GM12878 (cell line): ENCODE results near the gene SPANXN2. TPM values are rescaled to one million over a fixed set of nuclear protein-coding genes. Genes with fewer than 3 reads are reported as not detected.

Experiments
- ATAC-seq: fragments of 200-7000 bp; cut with Tn5 transposase; 3 replicates; pipeline ENCODE4 v1.9.1; 2020; ENCODE audit warnings: mild to moderate bottlenecking, moderate library complexity
- BruUV-seq: library from RNA; stranded (reverse); fragments of 400-500 nt; replicated peaks from 2 replicates; lab custom pipeline; 2021; lab: Mats Ljungman, UMichigan
- CTCF ChIA-PET: fragments of 300-600 bp; sonication (Branson Sonifier 250); formaldehyde crosslinking; extraction: SDS; loops from one replicate; lab custom pipeline; 2021; ENCODE audit warnings: inconsistent platforms; lab: Yijun Ruan, JAX
- POLR2A ChIA-PET: fragments of 350-600 bp; formaldehyde crosslinking; extraction: SDS; loops from one replicate; lab custom pipeline; 2021; ENCODE audit warnings: inconsistent platforms; lab: Charles Lee
- RAD21 ChIA-PET: fragments of 300-600 bp; sonication (Branson Sonifier 250); formaldehyde crosslinking; loops from one replicate; lab custom pipeline; 2023; ENCODE audit warnings: antibody characterized with exemption; ENCODE audit not compliant: unreplicated experiment; lab: Charles Lee
- SMC1A ChIA-PET: fragments of 300-600 bp; sonication (Branson Sonifier 250); formaldehyde crosslinking; loops from one replicate; lab custom pipeline; 2023; ENCODE audit not compliant: unreplicated experiment, uncharacterized antibody; lab: Charles Lee
- DNase-seq: peaks from one replicate; pipeline ENCODE4 v3.0.0-alpha.2; 2011; ENCODE audit warnings: low read depth, low spot score
- FAIRE-seq: peaks from 3 replicates; lab custom pipeline; 2011; peaks lifted over from hg19 to GRCh38; lab: Jason Lieb, UNC
- H2AFZ ChIP-seq: 2 replicates; pipeline ENCODE4 v1.6.0; 2011; ENCODE audit warnings: low read depth, low read length, control low read depth; ENCODE audit not compliant: control insufficient read depth
- H3K27ac ChIP-seq: 2 replicates; pipeline ENCODE4 v1.5.1; 2011; ENCODE audit warnings: control low read depth; ENCODE audit not compliant: control insufficient read depth, insufficient read depth
- H3K27me3 ChIP-seq, 2 experiments: replicated peaks in 1 of 2; 2 replicates each; pipeline versions ENCODE4 v1.6.0 to v1.6.1; 2011; ENCODE audit warnings: low read length in 1 of 2; ENCODE audit not compliant: control insufficient read depth in 2 of 2, insufficient read depth in 2 of 2
- H3K36me3 ChIP-seq, 2 experiments: 2 replicates each; pipeline ENCODE4 v1.5.1; 2011; ENCODE audit warnings: low read length in 1 of 2; ENCODE audit not compliant: control insufficient read depth in 2 of 2, insufficient read depth in 2 of 2
- H3K4me1 ChIP-seq: 2 replicates; pipeline ENCODE4 v1.6.1; 2011; ENCODE audit warnings: mild to moderate bottlenecking, low read length, moderate library complexity, mixed read lengths; ENCODE audit not compliant: control insufficient read depth, insufficient read depth
- H3K4me2 ChIP-seq: 2 replicates; pipeline ENCODE4 v1.6.0; 2011; ENCODE audit warnings: control low read depth; ENCODE audit not compliant: control insufficient read depth, insufficient read depth
- H3K4me3 ChIP-seq: fragments of 200-600 bp; sonication (generic); 2 replicates; pipeline ENCODE4 v1.5.1; 2016
- H3K79me2 ChIP-seq: 2 replicates; pipeline ENCODE4 v1.6.0; 2011; ENCODE audit warnings: low read length; ENCODE audit not compliant: control insufficient read depth, insufficient read depth
- H3K9ac ChIP-seq: 2 replicates; pipeline ENCODE4 v1.8.0; 2011; ENCODE audit warnings: low read length, control low read depth, mixed read lengths; ENCODE audit not compliant: control insufficient read depth, insufficient read depth
- H3K9me3 ChIP-seq: replicated peaks from 3 replicates; pipeline ENCODE4 v1.5.1; 2011; ENCODE audit warnings: mild to moderate bottlenecking, low read length; ENCODE audit not compliant: control insufficient read depth, insufficient read depth
- H4K20me1 ChIP-seq: 2 replicates; pipeline ENCODE4 v1.6.0; 2011; ENCODE audit not compliant: control insufficient read depth, insufficient read depth
- CHD4 ChIP-seq: fragments of 200-600 bp; sonication (generic); IDR thresholded peaks from 2 replicates; pipeline ENCODE4 v1.6.1; 2016; ENCODE audit warnings: mild to moderate bottlenecking
- EGR1 ChIP-seq, 2 experiments: IDR thresholded peaks; 1 replicate in 1 of 2; 2 replicates in 1 of 2; pipeline ENCODE4 v1.6.1; 2011 to 2012; ENCODE audit warnings: low read depth in 2 of 2, low read length in 2 of 2, borderline replicate concordance in 1 of 2, mild to moderate bottlenecking in 1 of 2, moderate library complexity in 1 of 2
- PAX5 ChIP-seq: IDR thresholded peaks from 2 replicates; pipeline ENCODE4 v1.6.1; 2011; ENCODE audit warnings: low read depth, low read length, borderline replicate concordance
- POLR2AphosphoS2 ChIP-seq: IDR thresholded peaks from 2 replicates; pipeline ENCODE4 v1.6.1; 2011; ENCODE audit warnings: low read depth, mild to moderate bottlenecking, low read length, improper control_type of control experiment, moderate library complexity
- TARDBP ChIP-seq: IDR thresholded peaks from 2 replicates; pipeline ENCODE4 v1.6.1; 2016; ENCODE audit warnings: borderline replicate concordance
- WRNIP1 ChIP-seq: IDR thresholded peaks from 2 replicates; pipeline ENCODE4 v1.6.1; 2011; ENCODE audit warnings: low read depth, low read length, improper control_type of control experiment, borderline replicate concordance
- WGBS: methylation state at CpG from one replicate; pipeline ENCODE4 v1.1.6; 2016; ENCODE audit warnings: low lambda C conversion rate; ENCODE audit not compliant: insufficient replicate concordance, insufficient coverage; ENCODE audit errors: missing lambda C conversion rate; 5-methylcytosine and 5-hydroxymethylcytosine counted together
- in situ Hi-C: fragments of 300-500 bp; cut with MboI; formaldehyde crosslinking; loops from 9 replicates; pipeline ENCODE4 v1.14.3; 2018; ENCODE audit warnings: mixed read lengths
- intact Hi-C: fragments of 100-400 bp; cut with micrococcal nuclease; formaldehyde crosslinking; loops from one replicate; pipeline ENCODE4 v1.14.2; 2022; ENCODE audit not compliant: unreplicated experiment
- polyA plus RNA-seq, 11 experiments: library from polyadenylated mRNA; depleted of rRNA in 4 of 11; unstranded in 6 of 11; stranded (reverse) in 5 of 11; fragments of >200 nt; fragmentation: Nextera tagmentation in 4 of 11; fragmentation: Illumina TruSeq in 1 of 11; extraction: Ambion mirVana in 4 of 11; extraction: Trizol in 1 of 11; gene quantifications; 1 replicate in 1 of 11; 2 replicates in 10 of 11; pipeline versions ENCODE4 v1.2.1 to v1.2.3, GENCODE V29; 2011 to 2016; ENCODE audit warnings: inconsistent platforms in 2 of 11, missing spikeins in 2 of 11, low read depth in 1 of 11
- total RNA-seq, 4 experiments: library from RNA; depleted of rRNA in 3 of 4; stranded (reverse); fragments of >200 nt in 3 of 4; fragmentation: Illumina TruSeq in 1 of 4; extraction: Trizol in 1 of 4; gene quantifications; 2 replicates each; pipeline versions ENCODE4 v1.2.1 to v1.2.3, GENCODE V29; 2013 to 2021
- TF ChIP-seq, protein P1 (sequence below), 3 experiments: IDR thresholded peaks in 2 of 3; conservative IDR thresholded peaks in 1 of 3; 2 replicates each; pipeline ENCODE4 v1.5.1; 2011; ENCODE audit warnings: low read depth in 3 of 3, low read length in 3 of 3, mild to moderate bottlenecking in 3 of 3, control low read depth in 2 of 3, moderate library complexity in 2 of 3, inconsistent platforms in 1 of 3, mixed read lengths in 1 of 3; ENCODE audit not compliant: control insufficient read depth in 2 of 3, insufficient read depth in 1 of 3; ENCODE audit errors: extremely low read depth in 1 of 3

SPANXN2 gene
- total and polyA plus RNA-seq, 10 of the 15 experiments (the other 5 are each of a cell fraction or from before 2014, with no cell fraction given), result not detected

DNA sequence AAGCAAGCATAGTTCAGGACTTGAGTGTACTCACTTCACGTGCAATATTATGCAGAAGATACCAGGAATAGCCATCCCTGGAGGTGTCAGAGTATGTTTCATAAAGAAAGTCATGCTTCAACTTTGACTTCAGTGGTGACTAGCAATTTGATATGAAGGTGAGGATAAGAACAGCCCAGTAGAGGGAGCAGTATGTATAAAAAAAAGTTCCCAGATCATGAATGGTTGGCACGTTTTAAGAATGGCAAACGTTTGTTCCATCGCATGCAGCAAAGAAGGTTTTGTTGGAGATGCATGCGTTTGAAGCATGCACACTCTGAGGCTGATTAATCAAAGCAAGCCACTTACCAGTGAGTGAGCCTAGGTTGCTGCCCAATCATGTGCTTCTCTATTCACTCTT lies 51.2 kb downstream of the SPANXN2 start:
- POLR2A ChIA-PET, result no interaction called here
- no peak for FAIRE-seq
- RAD21 ChIA-PET, result interaction anchor here (0.7 kb wide), 1 partner anchor 136 kb away, joined by 3 read pairs; no protein-coding TSS in a partner anchor

More for the DNA sequence above, 51.2 kb downstream of the SPANXN2 start:
- ChIA-PET CTCF (interaction anchor here (0.6 to 1.2 kb wide), 4 partner anchors 9 to 320 kb away, joined by 3 to 4 read pairs (median 3); no protein-coding TSS in a partner anchor), SMC1A (no interaction called here)
- Histone ChIP-seq H3K9ac (no peak overlapping the region), H3K4me3 (no peak overlapping the region), H3K79me2 (no peaks in the 10 kb centered on the region), H4K20me1 (no peaks in the 10 kb centered on the region), H3K9me3 (no peaks in the 10 kb centered on the region), H3K4me2 (no peak overlapping the region), H3K27ac (no peak overlapping the region), H3K36me3 (no peaks in the 10 kb centered on the region), H3K27me3 (no peaks in the 10 kb centered on the region), H3K4me1 (no peaks in the 10 kb centered on the region), H2AFZ (no peak overlapping the region)
- no peak for DNase-seq
- intact Hi-C loops, result no loop called here
- ATAC-seq, result no peak
- no peak for TF ChIP-seq WRNIP1
- no peak for TF ChIP-seq TARDBP
- no peak for TF ChIP-seq PAX5
- TF ChIP-seq CHD4, result no peak
- TF ChIP-seq EGR1 (IDR thresholded peaks at IDR 0.05; ENCODE audit: borderline replicate concordance in 1 of 2, low read depth in 2 of 2, low read length in 2 of 2), result no peak
- no peak for TF ChIP-seq POLR2AphosphoS2
- TF ChIP-seq, protein P1, sequence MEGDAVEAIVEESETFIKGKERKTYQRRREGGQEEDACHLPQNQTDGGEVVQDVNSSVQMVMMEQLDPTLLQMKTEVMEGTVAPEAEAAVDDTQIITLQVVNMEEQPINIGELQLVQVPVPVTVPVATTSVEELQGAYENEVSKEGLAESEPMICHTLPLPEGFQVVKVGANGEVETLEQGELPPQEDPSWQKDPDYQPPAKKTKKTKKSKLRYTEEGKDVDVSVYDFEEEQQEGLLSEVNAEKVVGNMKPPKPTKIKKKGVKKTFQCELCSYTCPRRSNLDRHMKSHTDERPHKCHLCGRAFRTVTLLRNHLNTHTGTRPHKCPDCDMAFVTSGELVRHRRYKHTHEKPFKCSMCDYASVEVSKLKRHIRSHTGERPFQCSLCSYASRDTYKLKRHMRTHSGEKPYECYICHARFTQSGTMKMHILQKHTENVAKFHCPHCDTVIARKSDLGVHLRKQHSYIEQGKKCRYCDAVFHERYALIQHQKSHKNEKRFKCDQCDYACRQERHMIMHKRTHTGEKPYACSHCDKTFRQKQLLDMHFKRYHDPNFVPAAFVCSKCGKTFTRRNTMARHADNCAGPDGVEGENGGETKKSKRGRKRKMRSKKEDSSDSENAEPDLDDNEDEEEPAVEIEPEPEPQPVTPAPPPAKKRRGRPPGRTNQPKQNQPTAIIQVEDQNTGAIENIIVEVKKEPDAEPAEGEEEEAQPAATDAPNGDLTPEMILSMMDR (IDR thresholded peaks at IDR 0.05 in 2 of 3, conservative IDR thresholded peaks at IDR 0.05 in 1 of 3; ENCODE audit: control insufficient read depth in 2 of 3, extremely low read depth in 1 of 3, insufficient read depth in 1 of 3, low read depth in 3 of 3, low read length in 3 of 3), result peak in 2 of 3 experiments; percentile 2 to 13; a peak in 1 of 6 replicates
- in situ Hi-C loops, result loop anchor here (5.0 kb wide), 1 partner anchor 1523 kb away; no protein-coding TSS in a partner anchor
- BruUV-seq, result no TSS peak
- WGBS, result 42% methylated on average over 5 of the region's 5 CpGs
